Renal cortex interstitium (tissue), 11 donors: Measurements from ENCODE around the gene PTGIR. TPM values are rescaled to one million over a fixed set of nuclear protein-coding genes. Genes with fewer than 3 reads are reported as not detected.
"Not testable (repeated sequence)": the region's sequence is repeated elsewhere in the genome, so short reads cannot be mapped to it uniquely, and the experiment has no call there.

Experiments
- DNase-seq, 11 donors: peaks; one replicate each; pipeline ENCODE4 v3.0.0-alpha.2; 2013; ENCODE audit warnings: low read depth in 9 of 11, low spot score in 4 of 11; ENCODE audit errors: extremely low read depth in 1 of 11
- polyA plus RNA-seq, 3 donors: library from polyadenylated mRNA; unstranded; fragments of 120-200 nt; gene quantifications; one replicate each; pipeline ENCODE4 v1.2.1, GENCODE V29; 2013; ENCODE audit not compliant: insufficient read length in 3 of 3

Gene PTGIR
- polyA plus RNA-seq, 3 donors: 1.3 to 2.8 (median 2.6) TPM

DNA sequence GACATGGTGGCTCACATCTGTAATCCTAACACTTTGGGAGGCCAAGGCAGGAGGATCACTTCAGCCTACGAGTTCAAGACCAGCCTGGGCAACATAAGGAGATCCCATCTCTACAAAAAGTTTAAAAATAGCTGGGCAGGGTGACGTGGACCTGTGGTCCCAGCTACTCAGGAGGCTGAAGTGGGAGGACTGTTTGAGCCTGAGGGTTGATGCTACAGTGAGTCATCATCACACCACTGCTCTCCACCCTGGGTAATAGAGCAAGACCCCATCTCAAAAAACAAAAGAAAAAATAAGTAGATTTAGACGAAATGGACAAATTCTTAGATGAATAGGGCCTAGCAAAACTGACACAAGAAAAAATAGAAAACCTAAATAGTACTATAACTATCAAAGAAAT lies 21.5 kb upstream of the PTGIR start:
- DNase-seq: no peak

DNA sequence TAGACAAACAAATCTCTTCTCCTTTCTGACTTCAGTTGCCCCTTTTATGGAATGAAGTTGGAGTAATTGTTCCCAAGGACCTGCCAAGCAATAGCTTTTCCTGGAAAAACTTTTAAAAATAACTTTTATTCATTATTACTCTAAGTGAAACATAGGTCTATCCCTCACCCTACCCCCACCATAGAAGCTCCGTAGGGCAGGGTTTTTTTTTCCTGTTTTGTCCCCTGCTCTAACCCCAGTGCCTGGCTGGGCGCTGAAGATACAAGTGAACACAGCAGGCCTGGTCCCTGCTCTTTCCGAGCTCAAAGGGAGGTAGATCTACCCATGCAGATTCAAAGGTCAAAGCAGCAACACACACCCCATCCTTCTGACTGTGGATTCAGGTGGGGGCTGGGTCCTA lies 19.8 kb upstream of the PTGIR start:
- DNase-seq: no peak

- DNase-seq: no peak
Observed at GRCh38 chr19:46640656-46641055, 15.8 kb upstream of the PTGIR start.

- DNase-seq: peak in 7 of 11 donors; percentile 75 to 88 (median 83)
Observed at GRCh38 chr19:46639358-46640182, 14.7 kb upstream of the PTGIR start.

- DNase-seq: no peak
Observed at GRCh38 chr19:46637224-46637623, 12.3 kb upstream of the PTGIR start.

- DNase-seq: no peak
Observed at GRCh38 chr19:46635920-46636761, 11.3 kb upstream of the PTGIR start, which contains the start of gene GNG8. GNG8 (minus strand) TSS chr19:46636202; CDS start chr19:46634682, 1,520 bp downstream.

GRCh38 chr19:46634656-46635218 lies 9.8 kb upstream of the PTGIR start:
- DNase-seq: no peak

- DNase-seq: peak in 3 of 11 donors; percentile 49 to 53 (median 51)
Observed at GRCh38 chr19:46634045-46634655, 9.3 kb upstream of the PTGIR start.

- DNase-seq: no peak
Observed at GRCh38 chr19:46633130-46633529, 8.2 kb upstream of the PTGIR start.

DNA sequence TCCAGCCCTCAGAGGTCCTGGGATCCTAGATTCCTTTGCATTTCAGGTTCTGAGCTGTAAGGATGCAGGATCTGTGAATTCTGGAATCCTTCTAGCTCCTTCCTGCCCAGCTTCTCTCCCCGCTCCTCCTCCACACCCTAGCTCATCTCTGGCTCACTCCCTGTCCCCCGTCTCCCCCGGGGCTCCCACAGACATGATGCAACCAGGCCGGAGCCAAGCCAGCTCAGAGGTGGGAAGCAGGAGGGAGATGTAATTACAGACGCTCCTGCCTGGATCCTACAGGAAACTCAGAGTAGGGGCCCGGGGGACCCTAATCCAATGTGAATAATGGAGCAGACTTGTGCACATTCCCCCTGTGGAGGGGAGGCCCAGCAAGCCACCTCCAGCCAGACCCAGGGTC lies 6.6 kb upstream of the PTGIR start:
- no peak for DNase-seq

- DNase-seq: no peak
Observed at GRCh38 chr19:46630586-46631205, 5.8 kb upstream of the PTGIR start.

GRCh38 chr19:46629546-46630025 lies 4.7 kb upstream of the PTGIR start:
- DNase-seq: no peak

DNA sequence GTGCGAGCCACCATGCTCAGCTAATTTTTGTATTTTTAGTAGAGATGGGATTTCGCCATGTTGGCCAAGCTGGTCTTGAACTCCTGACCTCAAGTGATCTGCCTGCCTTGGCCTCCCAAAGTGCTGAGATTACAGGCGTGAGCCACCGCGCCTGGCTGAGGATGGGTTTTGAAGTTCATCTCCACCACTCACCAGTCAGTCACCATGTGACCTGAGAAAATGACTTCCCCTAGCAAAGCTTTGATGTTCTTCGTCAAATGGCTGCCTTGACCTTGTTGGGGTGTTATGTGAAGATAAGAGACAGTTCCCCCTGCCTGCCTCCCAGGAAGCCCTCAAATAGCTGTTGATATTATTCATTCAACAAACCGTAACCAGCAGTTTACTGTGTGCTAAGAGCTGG lies 4.1 kb upstream of the PTGIR start:
- not testable (repeated sequence) for DNase-seq

GRCh38 chr19:46626446-46626845 lies 1.6 kb upstream of the PTGIR start:
- no peak for DNase-seq

DNA sequence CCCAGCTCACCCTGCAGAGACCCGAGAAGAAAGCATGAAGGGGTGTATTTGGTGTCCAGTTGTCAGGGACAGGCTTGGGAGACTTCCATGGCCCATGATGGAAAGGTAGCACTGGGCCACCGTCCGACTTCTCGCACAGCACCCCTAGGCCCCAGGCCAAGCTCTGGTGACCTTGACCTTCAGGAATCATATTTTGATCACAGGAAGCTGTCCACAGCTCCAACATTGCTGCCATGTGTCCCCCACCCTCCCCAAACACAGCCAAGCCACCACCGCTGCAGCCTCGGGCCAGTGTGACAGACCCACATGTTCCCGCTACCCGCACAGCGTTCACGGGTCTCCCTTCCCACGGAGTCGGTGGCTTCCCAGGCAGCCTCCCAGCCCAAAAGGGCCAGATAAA lies 842 bp upstream of the PTGIR start:
- no peak for DNase-seq

- DNase-seq: no peak
Observed at GRCh38 chr19:46623915-46624502, 880 bp downstream of the PTGIR start.

GRCh38 chr19:46622118-46622446 lies 2.8 kb downstream of the PTGIR start:
- no peak for DNase-seq
